ENCODE data around the gene MLF2. TPM values are rescaled to one million over a fixed set of nuclear protein-coding genes. Genes with fewer than 3 reads are reported as not detected.

MLF2 gene
- total and polyA plus RNA-seq, 12 donors, result 108 to 197 (median 148) TPM

DNA sequence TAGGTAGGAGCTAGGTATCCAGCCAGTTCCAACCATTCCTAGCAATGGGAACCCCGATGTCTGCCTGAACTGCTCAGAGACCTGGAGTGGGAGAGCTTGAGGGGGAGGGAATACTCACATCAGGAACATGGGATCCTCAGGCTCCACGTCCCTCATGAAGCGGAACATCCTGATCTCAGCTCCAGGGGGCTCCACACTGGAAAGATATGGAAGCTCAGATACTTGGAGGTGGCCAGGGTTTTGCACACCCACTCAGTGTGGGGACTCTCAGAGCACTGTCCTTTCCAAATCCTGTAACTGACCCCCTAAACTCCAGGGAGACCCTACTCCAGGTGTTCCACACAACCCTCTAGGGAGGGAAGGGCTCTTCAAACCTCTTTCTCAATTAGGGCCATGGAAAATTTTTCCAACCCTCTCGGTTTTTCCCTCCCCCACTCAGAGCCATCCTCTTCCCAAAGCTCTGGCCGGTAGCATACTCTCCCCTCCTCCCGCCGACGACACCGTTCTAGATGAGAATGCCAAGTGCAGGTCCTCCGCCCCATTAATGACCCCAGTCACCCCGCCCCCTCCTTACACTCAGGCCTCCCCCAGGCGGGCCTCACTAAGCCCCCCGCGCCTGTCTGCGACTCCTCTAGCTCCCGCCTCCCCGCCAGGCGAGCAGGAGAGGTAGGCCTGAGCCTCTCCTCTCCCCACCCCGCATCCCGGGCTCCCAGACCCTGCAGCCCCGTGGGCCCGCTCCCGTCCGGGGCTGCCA, 597 bp downstream of the MLF2 start:
- H3K27ac ChIP-seq, result peak overlapping the region; percentile 93 to 99 (median 98)
- no peaks in the 10 kb centered on the region for H3K27me3 ChIP-seq
- peaks cover 9 to 31% (median 20%) of the 10 kb centered on the region in 9 donors for H3K4me1 ChIP-seq
- DNase-seq (peak in 1 of 2 donors; percentile 49), ATAC-seq (peak in 6 of 8 donors; percentile 1 to 64 (median 8))
- no peaks in the 10 kb centered on the region for H3K9me3 ChIP-seq
- TF ChIP-seq, protein P1, sequence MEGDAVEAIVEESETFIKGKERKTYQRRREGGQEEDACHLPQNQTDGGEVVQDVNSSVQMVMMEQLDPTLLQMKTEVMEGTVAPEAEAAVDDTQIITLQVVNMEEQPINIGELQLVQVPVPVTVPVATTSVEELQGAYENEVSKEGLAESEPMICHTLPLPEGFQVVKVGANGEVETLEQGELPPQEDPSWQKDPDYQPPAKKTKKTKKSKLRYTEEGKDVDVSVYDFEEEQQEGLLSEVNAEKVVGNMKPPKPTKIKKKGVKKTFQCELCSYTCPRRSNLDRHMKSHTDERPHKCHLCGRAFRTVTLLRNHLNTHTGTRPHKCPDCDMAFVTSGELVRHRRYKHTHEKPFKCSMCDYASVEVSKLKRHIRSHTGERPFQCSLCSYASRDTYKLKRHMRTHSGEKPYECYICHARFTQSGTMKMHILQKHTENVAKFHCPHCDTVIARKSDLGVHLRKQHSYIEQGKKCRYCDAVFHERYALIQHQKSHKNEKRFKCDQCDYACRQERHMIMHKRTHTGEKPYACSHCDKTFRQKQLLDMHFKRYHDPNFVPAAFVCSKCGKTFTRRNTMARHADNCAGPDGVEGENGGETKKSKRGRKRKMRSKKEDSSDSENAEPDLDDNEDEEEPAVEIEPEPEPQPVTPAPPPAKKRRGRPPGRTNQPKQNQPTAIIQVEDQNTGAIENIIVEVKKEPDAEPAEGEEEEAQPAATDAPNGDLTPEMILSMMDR (IDR thresholded peaks at IDR 0.05), result peak in 4 of 9 donors; percentile 22 to 30 (median 26)
- 3% methylated on average over 24 of the region's 24 CpGs for WGBS, 2 donors
- peak overlapping the region; percentile 83 to 99 (median 90) for H3K4me3 ChIP-seq
- intact Hi-C loops (cut with DNase I), result loop anchor here in 9 of 10 donors (2.0 to 10.0 kb wide), 8 partner anchors 14 to 75 kb away; partner anchors contain the start of genes P3H3 (in 7 of the 9), GPR162 (in 2 of the 9), ZNF384 (in 2 of the 9) and COPS7A (in 1 of the 9)
- H3K36me3 ChIP-seq, result peaks cover 0 to 47% (median 45%) of the 10 kb centered on the region in 9 donors

DNA sequence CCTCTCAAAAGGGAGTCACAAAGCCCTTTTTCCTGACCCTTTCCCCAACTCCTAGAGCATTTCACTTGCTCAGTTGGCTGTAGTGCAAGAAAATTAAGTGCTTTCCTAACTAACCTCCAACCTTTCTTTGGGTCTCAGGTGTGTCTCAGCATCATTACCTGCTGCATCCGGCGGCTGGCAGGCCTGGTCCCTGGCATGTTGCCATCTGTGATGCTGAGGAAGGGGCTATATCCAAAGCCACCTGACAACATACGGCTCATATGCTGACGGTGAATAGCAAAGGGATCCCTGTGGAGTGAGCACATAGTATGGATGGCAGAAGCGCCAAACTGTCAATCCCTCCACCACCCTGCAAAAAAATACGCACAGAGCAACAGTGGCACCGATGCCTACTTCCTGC, 1.2 kb downstream of the MLF2 start:
- Histone ChIP-seq H3K36me3 (peaks cover 0 to 53% (median 45%) of the 10 kb centered on the region in 9 donors), H3K4me1 (peaks cover 9 to 31% (median 19%) of the 10 kb centered on the region in 9 donors), H3K27me3 (no peaks in the 10 kb centered on the region), H3K27ac (peak overlapping the region in 7 of 10 donors; percentile 93 to 99 (median 98)), H3K4me3 (peak overlapping the region in 8 of 10 donors; percentile 86 to 99 (median 94)), H3K9me3 (no peaks in the 10 kb centered on the region)
- DNase-seq, result no peak
- WGBS, 2 donors, result 81% methylated on average over 7 of the region's 7 CpGs
- TF ChIP-seq, protein P1 (IDR thresholded peaks at IDR 0.05), result no peak
- intact Hi-C loops (cut with DNase I), result loop anchor here in 9 of 10 donors (2.0 to 10.0 kb wide), 8 partner anchors 15 to 76 kb away; partner anchors contain the start of genes P3H3 (in 7 of the 9), GPR162 (in 2 of the 9), ZNF384 (in 2 of the 9) and COPS7A (in 1 of the 9)
- no peak for ATAC-seq

DNA sequence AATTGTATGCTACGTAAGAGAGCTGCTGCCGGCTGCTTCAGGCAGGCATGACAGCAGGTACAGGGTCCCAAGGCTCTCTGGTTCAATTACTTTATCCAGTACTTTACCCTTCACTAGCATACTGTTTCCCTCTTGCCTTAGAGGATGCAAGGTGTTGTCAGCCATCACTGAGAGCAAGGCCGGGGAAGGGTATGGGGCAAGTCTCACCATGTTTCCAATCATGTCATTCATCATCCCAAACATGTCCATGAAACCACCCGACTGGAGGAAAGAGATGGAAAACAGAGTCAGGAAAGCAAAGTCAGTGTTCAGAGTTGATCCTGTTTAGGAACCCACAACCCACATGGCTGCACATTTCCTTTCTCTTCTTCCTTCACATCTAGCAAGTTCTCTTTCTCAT, 2.4 kb downstream of the MLF2 start:
- Histone ChIP-seq H3K4me3 (no peak overlapping the region), H3K4me1 (peaks cover 9 to 41% (median 23%) of the 10 kb centered on the region in 9 donors), H3K27ac (no peak overlapping the region), H3K9me3 (no peaks in the 10 kb centered on the region), H3K36me3 (peaks cover 0 to 62% (median 45%) of the 10 kb centered on the region in 9 donors), H3K27me3 (no peaks in the 10 kb centered on the region)
- WGBS, 2 donors, result 83 to 86% methylated on average over 4 of the region's 4 CpGs
- DNase-seq (no peak), ATAC-seq (no peak)
- intact Hi-C loops (cut with DNase I), result loop anchor here in 8 of 10 donors (5.0 to 10.0 kb wide), 3 partner anchors 72 to 77 kb away; partner anchors contain the start of genes P3H3 (in 7 of the 8) and GPR162 (in 2 of the 8)
- TF ChIP-seq, protein P1 (IDR thresholded peaks at IDR 0.05), result no peak

DNA sequence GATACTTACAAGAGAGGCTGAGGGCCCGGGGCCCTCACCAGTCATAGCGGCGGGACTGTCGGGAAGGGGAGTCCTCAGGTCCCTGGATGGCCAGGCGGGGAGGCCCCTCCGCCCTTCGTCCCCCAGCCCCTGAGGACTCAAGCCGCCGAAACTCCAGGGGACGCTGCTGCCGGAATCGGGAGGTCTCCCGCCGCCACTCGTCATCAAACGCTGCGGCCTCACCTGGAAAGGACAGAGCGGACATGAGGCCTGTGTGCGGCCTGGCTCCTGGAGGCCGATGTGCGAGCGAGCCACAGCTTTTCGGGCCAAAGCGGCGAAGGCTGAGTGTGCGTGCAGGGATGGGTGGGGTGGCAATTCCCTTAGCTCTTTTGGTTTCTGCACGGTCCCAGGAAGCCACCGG, 4.2 kb downstream of the MLF2 start:
- ATAC-seq (no peak), DNase-seq (no peak)
- Histone ChIP-seq H3K27me3 (no peaks in the 10 kb centered on the region), H3K4me1 (peaks cover 5 to 36% (median 21%) of the 10 kb centered on the region in 9 donors), H3K9me3 (no peaks in the 10 kb centered on the region), H3K4me3 (no peak overlapping the region), H3K27ac (no peak overlapping the region), H3K36me3 (peaks cover 0 to 62% (median 45%) of the 10 kb centered on the region in 9 donors)
- TF ChIP-seq, protein P1 (IDR thresholded peaks at IDR 0.05), result no peak
- intact Hi-C loops (cut with DNase I), result no loop called here
- 93 to 96% methylated on average over 28 of the region's 28 CpGs for WGBS, 2 donors

Data from heart right ventricle (tissue), 16 donors.